Right ventricle myocardium superior (tissue), 1 donor: Measurements from ENCODE around the gene COQ8A. TPM values are rescaled to one million over a fixed set of nuclear protein-coding genes. Genes with fewer than 3 reads are reported as not detected.

Experiments used
- ATAC-seq: fragments of 200-7000 bp; cut with Tn5 transposase; one replicate; pipeline ENCODE4 v1.9.1; 2020; ENCODE audit warnings: mild to moderate bottlenecking; ENCODE audit not compliant: poor library complexity
- DNase-seq: peaks from one replicate; pipeline ENCODE4 v3.0.0-alpha.2; 2020
- intact Hi-C: fragments of 100-400 bp; cut with DNase I; formaldehyde crosslinking; loops from one replicate; pipeline ENCODE4 v1.11.2; 2022
- total RNA-seq: library from RNA; stranded (reverse); fragmentation: NEBNext Ultra II Directional; extraction: Animal tissue kit (Norgen Biotek cat#: 25700); gene quantifications from one replicate; pipeline ENCODE4 v1.2.1, GENCODE V29; 2021
- donor health status: DM: no; HTN: yes; CAD: no; lungs with severe emphysema.

Gene COQ8A
- total RNA-seq, 1 donor from 2014 or later, result 393 TPM

DNA sequence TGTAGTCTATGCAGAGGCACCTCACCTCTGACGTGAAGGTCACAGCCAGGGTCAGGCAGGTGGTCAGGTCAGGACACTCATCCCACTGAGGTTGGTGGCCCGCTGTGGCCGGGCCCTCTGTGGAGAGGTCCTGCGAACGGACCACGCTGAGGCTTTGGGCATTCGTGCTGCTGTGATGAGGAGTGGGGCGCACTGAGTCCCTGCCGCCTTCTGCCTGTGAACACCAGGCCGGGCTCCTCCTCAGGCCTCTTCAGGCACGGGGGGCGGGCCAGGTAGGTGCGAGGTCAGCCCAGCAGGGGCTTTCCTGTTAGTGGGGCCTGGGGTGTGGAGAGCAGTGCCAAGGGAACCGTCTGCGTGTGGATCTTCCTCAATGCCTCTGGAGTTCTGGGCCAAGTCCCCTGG is 39.0 kb downstream of the COQ8A start:
- DNase-seq, result no peak
- ATAC-seq, result no peak
- intact Hi-C loops, result loop anchor here (5.0 kb wide), 2 partner anchors 37 to 57 kb away; partner anchors contain the start of gene COQ8A

DNA sequence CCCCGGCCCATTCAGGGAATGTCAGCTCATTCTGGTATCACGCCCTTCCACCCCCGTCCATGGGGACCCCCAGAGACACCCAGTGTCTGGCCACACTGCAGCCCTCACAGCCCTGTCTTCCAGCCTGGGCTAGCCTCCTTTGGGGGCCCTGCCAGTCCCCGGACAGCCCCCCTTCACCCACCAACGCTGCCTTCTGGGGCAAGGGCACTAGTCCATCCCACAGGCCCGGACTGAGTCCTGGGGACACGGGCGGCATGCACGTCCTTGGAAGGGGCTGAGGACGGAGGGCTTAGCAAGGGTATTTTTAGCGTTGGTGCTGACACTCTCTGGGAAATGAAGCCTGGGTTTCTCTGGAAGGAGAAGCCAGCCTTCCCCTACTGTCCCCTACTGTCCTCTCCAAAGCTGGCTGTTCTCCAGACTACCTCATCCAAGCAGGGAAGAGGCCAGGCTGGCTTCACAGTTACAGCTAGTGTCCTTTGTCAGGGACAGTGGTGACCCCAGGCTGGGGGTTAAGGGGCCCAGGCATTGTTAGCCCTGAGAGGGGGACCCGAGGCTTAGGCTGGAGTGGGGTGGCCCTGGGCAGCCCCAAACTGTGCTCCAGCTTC is 39.5 kb downstream of the COQ8A start:
- no peak for DNase-seq
- peak; percentile 70 for ATAC-seq

DNA sequence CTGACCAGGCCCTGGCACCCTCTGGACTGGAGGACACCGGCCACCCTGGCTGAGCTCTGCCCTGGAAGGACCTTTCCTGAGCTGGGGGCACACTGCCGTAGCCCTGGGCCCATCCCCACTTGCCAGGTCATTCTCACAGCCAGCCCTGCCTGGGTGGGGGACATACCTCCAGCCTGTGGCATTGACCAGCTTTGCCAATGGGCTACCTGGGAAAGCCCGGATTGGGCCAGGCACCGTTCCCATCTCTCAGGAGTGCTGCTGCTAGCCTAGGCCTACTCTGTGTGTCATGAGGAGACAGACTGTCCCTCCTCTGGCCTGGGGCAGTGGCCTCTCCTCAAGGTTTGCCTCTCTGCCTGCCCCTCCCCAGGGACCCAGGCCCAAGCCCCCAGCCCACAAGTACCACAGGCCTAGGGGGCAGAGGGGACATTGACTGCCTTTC is 40.0 kb downstream of the COQ8A start:
- intact Hi-C loops, result no loop called here
- ATAC-seq (peak; percentile 1), DNase-seq (no peak)

More for the DNA sequence above, 39.5 kb downstream of the COQ8A start:
- intact Hi-C loops, result loop anchor here (5.0 kb wide), 2 partner anchors 37 to 57 kb away; partner anchors contain the start of gene COQ8A

- intact Hi-C loops, result no loop called here
- DNase-seq, result peak; percentile 84
- ATAC-seq, result peak; percentile 51
Measured at GRCh38 chr1:226980565-226981385, 40.7 kb downstream of the COQ8A start.

- DNase-seq (no peak), ATAC-seq (no peak)
- intact Hi-C loops, result no loop called here
Measured at GRCh38 chr1:226981386-226981817, 41.3 kb downstream of the COQ8A start.

DNA sequence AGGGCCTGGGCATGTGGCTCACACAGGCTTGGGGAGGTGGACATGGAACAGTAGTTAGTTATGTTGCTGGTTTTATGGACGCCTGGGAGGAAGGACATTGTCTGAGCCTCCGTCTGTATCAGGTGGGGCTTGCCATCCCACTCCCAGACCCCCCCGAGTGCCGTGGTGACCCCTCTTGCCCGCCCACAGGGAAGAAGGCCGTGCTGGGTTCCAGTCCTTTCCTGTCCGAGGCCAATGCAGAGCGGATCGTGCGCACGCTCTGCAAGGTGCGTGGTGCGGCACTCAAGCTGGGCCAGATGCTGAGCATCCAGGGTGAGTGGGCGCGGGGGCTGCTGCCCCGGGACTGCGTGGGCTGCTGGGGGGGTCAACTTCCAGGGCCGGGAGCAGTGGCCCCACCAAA is 41.7 kb downstream of the COQ8A start:
- DNase-seq, result no peak
- intact Hi-C loops, result no loop called here
- no peak for ATAC-seq

- intact Hi-C loops, result no loop called here
- DNase-seq (no peak), ATAC-seq (no peak)
Measured at GRCh38 chr1:226982451-226983177, 42.5 kb downstream of the COQ8A start.

DNA sequence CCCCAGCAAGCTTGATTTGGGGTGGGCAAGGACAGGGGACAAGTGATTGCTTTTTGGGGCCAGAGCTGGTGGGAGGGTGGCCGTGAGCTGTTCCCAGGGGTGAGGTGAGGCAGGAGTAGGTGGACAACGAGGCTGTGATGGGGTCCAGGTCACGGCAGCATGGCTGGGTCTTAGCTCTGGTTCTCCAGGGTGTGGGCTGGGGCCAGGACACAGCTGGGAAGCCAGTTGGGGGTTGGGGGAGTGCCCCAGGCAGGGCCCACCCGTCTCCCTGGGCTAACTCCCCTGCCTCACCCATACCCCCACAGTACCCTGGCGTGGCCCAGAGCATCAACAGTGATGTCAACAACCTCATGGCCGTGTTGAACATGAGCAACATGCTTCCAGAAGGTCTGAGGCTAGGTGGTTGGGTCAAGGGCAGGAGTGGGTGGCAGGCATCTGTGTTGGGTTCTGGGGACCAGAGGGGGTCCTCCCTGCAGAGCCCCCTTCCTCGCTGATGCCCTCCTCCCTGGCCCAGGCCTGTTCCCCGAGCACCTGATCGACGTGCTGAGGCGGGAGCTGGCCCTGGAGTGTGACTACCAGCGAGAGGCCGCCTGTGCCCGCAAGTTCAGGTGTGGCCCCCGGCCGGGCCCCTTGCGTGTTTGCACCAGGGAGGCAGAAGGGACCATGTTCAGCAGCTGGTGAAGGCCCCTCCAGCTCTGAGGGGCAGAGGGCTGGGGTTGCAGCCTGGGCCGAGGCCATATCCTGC is 43.3 kb downstream of the COQ8A start:
- ATAC-seq (no peak), DNase-seq (no peak)
- intact Hi-C loops, result no loop called here

DNA sequence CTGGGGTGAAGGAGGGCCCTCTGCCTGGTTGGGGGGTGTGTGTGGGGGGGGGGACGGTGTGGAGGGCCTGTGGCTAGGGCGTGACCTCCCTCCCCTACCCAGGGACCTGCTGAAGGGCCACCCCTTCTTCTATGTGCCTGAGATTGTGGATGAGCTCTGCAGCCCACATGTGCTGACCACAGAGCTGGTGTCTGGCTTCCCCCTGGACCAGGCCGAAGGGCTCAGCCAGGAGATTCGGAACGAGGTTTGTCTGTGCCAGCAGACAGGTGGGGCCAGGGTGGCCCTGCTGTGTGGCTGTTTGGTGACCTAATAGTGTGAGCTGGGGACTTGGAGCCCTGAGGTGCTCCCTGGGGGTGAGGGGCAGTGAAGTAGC is 43.9 kb downstream of the COQ8A start:
- DNase-seq, result no peak
- ATAC-seq, result no peak
- intact Hi-C loops, result no loop called here

- intact Hi-C loops, result no loop called here
- DNase-seq, result no peak
- peak; percentile 27 for ATAC-seq
Measured at GRCh38 chr1:226984521-226985238, 44.6 kb downstream of the COQ8A start.

- DNase-seq (no peak), ATAC-seq (no peak)
- intact Hi-C loops, result no loop called here
Measured at GRCh38 chr1:226985239-226985838, 45.2 kb downstream of the COQ8A start.

- intact Hi-C loops, result no loop called here
- DNase-seq (peak; percentile 71), ATAC-seq (peak; percentile 34)
Measured at GRCh38 chr1:226985839-226986463, 45.9 kb downstream of the COQ8A start.

DNA sequence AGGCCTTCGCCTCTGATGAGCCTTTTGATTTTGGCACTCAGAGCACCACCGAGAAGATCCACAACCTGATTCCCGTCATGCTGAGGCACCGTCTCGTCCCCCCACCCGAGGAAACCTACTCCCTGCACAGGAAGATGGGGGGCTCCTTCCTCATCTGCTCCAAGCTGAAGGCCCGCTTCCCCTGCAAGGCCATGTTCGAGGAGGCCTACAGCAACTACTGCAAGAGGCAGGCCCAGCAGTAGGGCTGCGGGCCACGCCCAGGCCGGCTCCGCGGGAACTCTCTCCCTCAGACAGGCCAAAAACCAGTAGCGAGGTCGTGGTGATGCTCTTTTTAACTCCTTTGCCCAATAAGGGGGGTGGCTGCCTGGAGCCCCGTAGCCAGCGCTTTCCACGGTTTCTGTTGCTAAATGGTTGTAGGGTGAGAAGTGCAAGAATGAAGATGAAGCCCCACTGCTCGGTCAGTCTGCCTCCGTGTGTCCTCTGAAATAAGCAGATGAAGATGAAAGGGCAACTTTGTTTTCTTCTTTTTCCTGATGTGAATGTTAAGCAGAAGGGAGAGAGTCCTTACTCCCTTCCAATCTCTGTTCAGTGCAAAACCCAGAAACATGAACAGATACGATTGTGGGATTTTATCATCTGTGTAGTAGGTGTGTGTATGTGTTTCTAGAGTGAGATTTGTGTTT is 46.5 kb downstream of the COQ8A start:
- DNase-seq, result peak; percentile 41
- no peak for ATAC-seq
- intact Hi-C loops, result no loop called here

GRCh38 chr1:226987179-226987536 is 47.1 kb downstream of the COQ8A start:
- intact Hi-C loops, result no loop called here

DNA sequence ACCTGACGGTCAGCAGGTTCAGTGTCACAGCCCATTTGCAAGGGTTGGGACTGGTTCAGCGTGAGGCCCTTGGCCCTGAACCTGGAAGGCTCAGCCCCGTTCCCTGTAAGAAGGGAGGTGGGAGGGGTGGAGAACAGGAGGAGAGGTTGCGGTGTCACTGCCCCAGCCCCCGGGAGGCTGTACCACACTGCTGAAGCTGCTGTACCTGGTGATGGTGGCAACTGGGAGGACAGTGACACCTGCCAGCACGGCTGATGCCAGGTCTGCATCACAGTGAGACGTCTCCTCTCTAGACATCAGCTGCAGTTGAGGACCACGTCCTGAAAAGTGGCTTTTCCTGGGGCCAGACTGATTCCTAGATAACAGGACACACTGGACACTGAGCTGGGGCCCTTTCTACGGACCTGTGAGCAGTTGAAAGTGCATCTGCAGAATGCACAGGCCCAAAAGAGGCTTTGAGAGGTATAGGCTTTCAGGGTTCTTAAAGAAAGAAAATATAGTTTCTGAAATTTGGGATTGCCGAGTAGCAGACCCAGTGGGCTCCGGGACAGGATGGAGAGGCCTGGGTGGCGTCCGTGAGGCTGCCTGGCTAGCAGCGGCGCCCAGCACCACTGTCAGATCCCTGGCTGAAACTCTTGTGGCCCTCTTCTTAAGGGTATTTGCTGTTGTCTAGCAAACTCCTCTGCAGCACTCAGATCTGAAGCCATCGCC is 47.7 kb downstream of the COQ8A start:
- intact Hi-C loops, result no loop called here
- ATAC-seq (no peak), DNase-seq (no peak)

More at GRCh38 chr1:226987179-226987536, 47.1 kb downstream of the COQ8A start:
- no peak for ATAC-seq
- peak; percentile 45 for DNase-seq

DNA sequence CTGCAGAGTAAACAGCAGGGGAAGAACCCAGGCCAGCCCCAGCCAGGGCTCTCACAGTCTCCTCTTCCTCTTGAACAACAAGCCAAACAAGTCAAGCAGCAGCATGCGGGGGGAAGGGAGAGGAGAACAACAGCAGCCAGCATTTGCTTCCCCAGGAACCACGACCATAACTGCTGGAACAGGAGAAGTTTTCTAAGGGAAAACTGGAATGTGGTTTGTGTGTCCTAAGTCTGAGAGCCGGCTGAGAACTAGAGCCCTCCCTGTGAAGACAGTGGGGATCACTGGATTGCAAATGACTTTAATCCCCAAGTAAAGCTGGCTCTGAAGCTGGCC is 48.2 kb downstream of the COQ8A start:
- intact Hi-C loops, result no loop called here

More for the DNA sequence above, 48.2 kb downstream of the COQ8A start:
- ATAC-seq (peak; percentile 15), DNase-seq (no peak)
